Spleen (tissue), 11 donors: Measurements from ENCODE around the gene PCCA. TPM values are rescaled to one million over a fixed set of nuclear protein-coding genes. Genes with fewer than 3 reads are reported as not detected.

Experiments used
- DNase-seq: peaks from one replicate; pipeline ENCODE4 v3.0.0-alpha.2; 2020
- H3K27ac ChIP-seq, 8 donors: fragments of 200-600 bp; sonication (generic) in 7 of 8; 1 replicate in 4 of 8; 2 replicates in 4 of 8; pipeline versions ENCODE4 v1.5.0 to v1.8.0; 2016 to 2021; ENCODE audit warnings: inconsistent platforms in 4 of 8, mild to moderate bottlenecking in 4 of 8, moderate library complexity in 1 of 8
- H3K27me3 ChIP-seq, 7 donors: fragments of 200-600 bp; sonication (generic) in 6 of 7; replicated peaks in 1 of 7; 1 replicate in 4 of 7; 2 replicates in 3 of 7; pipeline versions ENCODE4 v1.5.0 to v1.8.0; 2016 to 2021; ENCODE audit warnings: inconsistent platforms in 3 of 7, mild to moderate bottlenecking in 1 of 7
- H3K36me3 ChIP-seq, 6 donors: fragments of 200-600 bp; sonication (generic) in 5 of 6; 1 replicate in 4 of 6; 2 replicates in 2 of 6; pipeline versions ENCODE4 v1.5.0 to v1.8.0; 2016 to 2021; ENCODE audit warnings: inconsistent platforms in 2 of 6
- H3K4me1 ChIP-seq, 6 donors: fragments of 200-600 bp; sonication (generic) in 5 of 6; 1 replicate in 3 of 6; 2 replicates in 3 of 6; pipeline versions ENCODE4 v1.5.0 to v1.8.0; 2016 to 2021; ENCODE audit warnings: inconsistent platforms in 3 of 6
- H3K4me3 ChIP-seq, 8 donors: fragments of 200-600 bp; sonication (generic) in 7 of 8; 1 replicate in 4 of 8; 2 replicates in 4 of 8; pipeline versions ENCODE4 v1.5.0 to v1.8.0; 2016 to 2021; ENCODE audit warnings: inconsistent platforms in 4 of 8, mild to moderate bottlenecking in 4 of 8, moderate library complexity in 2 of 8
- H3K9me3 ChIP-seq, 8 donors: fragments of 200-600 bp; sonication (generic) in 7 of 8; 1 replicate in 4 of 8; 2 replicates in 4 of 8; pipeline versions ENCODE4 v1.5.0 to v1.8.0; 2016 to 2021; ENCODE audit warnings: inconsistent platforms in 4 of 8
- CTCF ChIP-seq, 11 experiments: fragments of 200-600 bp in 7 of 11; fragments of 450-650 bp in 4 of 11; sonication (generic) in 4 of 11; IDR thresholded peaks in 8 of 11; conservative IDR thresholded peaks in 3 of 11; 1 replicate in 7 of 11; 2 replicates in 4 of 11; pipeline versions ENCODE4 v1.4.0 to v1.8.0; 2016 to 2021; ENCODE audit warnings: antibody characterized with exemption in 11 of 11, inconsistent platforms in 4 of 11, mild to moderate bottlenecking in 1 of 11
- POLR2A ChIP-seq, 3 donors: fragments of 450-650 bp; IDR thresholded peaks; one replicate each; pipeline ENCODE4 v1.5.1; 2017; ENCODE audit warnings: antibody characterized with exemption in 3 of 3, mild to moderate bottlenecking in 1 of 3
- POLR2AphosphoS5 ChIP-seq, 3 donors: sonication (generic); formaldehyde crosslinking; IDR thresholded peaks; one replicate each; pipeline ENCODE4 v1.5.1; 2017; ENCODE audit warnings: antibody characterized with exemption in 3 of 3
- WGBS, 5 donors: extraction: QIAGEN DNeasy Blood & Tissue Kit in 3 of 5; methylation state at CpG; one replicate each; pipeline versions ENCODE4 v1.1.5 to v1.1.7; 2013 to 2018; 5-methylcytosine and 5-hydroxymethylcytosine counted together
- intact Hi-C: fragments of 100-400 bp; cut with DNase I; formaldehyde crosslinking; loops from one replicate; pipeline ENCODE4 v1.15.0; 2023; ENCODE audit warnings: low total_unique reads
- polyA plus RNA-seq, 3 donors: library from polyadenylated mRNA; stranded (reverse); fragments of 200-250 nt; gene quantifications; one replicate each; pipeline ENCODE4 v1.2.1, GENCODE V29; 2013
- total RNA-seq, 7 donors: library from RNA; depleted of rRNA in 3 of 7; stranded (reverse); fragments of >200 nt in 3 of 7; fragmentation: NEBNext Ultra II Directional in 4 of 7; extraction: Animal tissue kit (Norgen Biotek cat#: 25700) in 4 of 7; gene quantifications; one replicate each; pipeline versions ENCODE4 v1.1.0 to v1.2.1, GENCODE V29; 2016 to 2021
- donor health status: healthy with polysubstance abuse.
- donor health status: DM: no; HTN: no; CAD: no; lungs with moderate emphysema.
- donor health status: DM: no; HTN: no; CAD: no.
- donor health status: Bipolar disorder and iron deficiency.
- donor health status: healthy.
- donor health status: DM: no; HTN: no; CAD: no.
- donor health status: DM: yes; HTN: yes; CAD: no.

PCCA gene
- total and polyA plus RNA-seq, 10 donors: 9.3 to 54.9 (median 43.9) TPM

- Histone ChIP-seq H3K4me3 (no peak overlapping the region), H3K36me3 (peaks cover 0 to 36% (median 6%) of the 10 kb centered on the region in 6 donors), H3K27me3 (no peaks in the 10 kb centered on the region), H3K27ac (no peak overlapping the region), H3K4me1 (peaks cover 0 to 28% (median 3%) of the 10 kb centered on the region in 6 donors), H3K9me3 (no peaks in the 10 kb centered on the region)
- WGBS, 5 donors: 85 to 95% (median 88%) methylated on average over 3 of the region's 3 CpGs
- intact Hi-C loops: no loop called here
- DNase-seq: no peak
- no peak for TF ChIP-seq POLR2A (IDR thresholded peaks at IDR 0.05)
- no peak for TF ChIP-seq POLR2AphosphoS5 (IDR thresholded peaks at IDR 0.05)
- TF ChIP-seq CTCF (IDR thresholded peaks at IDR 0.05 in 8 of 11, conservative IDR thresholded peaks at IDR 0.05 in 3 of 11): no peak
These were observed 20.1 kb downstream of the PCCA start for GRCh38 chr13:100108913-100109507.

- no peak overlapping the region for H3K4me3 ChIP-seq
- no peaks in the 10 kb centered on the region for H3K27me3 ChIP-seq
- H3K9me3 ChIP-seq: no peaks in the 10 kb centered on the region
- intact Hi-C loops: no loop called here
- H3K4me1 ChIP-seq: peaks cover 0 to 26% (median 3%) of the 10 kb centered on the region in 6 donors
- TF ChIP-seq CTCF (IDR thresholded peaks at IDR 0.05 in 8 of 11, conservative IDR thresholded peaks at IDR 0.05 in 3 of 11): no peak
- TF ChIP-seq POLR2AphosphoS5 (IDR thresholded peaks at IDR 0.05): no peak
- TF ChIP-seq POLR2A (IDR thresholded peaks at IDR 0.05): no peak
- 87 to 98% (median 94%) methylated on average over 2 of the region's 2 CpGs for WGBS, 5 donors
- H3K36me3 ChIP-seq: peaks cover 0 to 37% (median 7%) of the 10 kb centered on the region in 6 donors
- H3K27ac ChIP-seq: no peak overlapping the region
- no peak for DNase-seq
These were observed 21.4 kb downstream of the PCCA start for GRCh38 chr13:100110269-100110668.

- 90 to 97% (median 93%) methylated on average over 7 of the region's 7 CpGs for WGBS, 5 donors
These were observed 23.4 kb downstream of the PCCA start for GRCh38 chr13:100112186-100112838.

More at GRCh38 chr13:100112186-100112838, 23.4 kb downstream of the PCCA start:
- Histone ChIP-seq H3K4me3 (no peak overlapping the region), H3K27ac (no peak overlapping the region), H3K4me1 (peaks cover 0 to 18% (median 0%) of the 10 kb centered on the region in 6 donors), H3K27me3 (no peaks in the 10 kb centered on the region), H3K9me3 (no peaks in the 10 kb centered on the region), H3K36me3 (peaks cover 0 to 37% (median 7%) of the 10 kb centered on the region in 6 donors)
- DNase-seq: no peak
- intact Hi-C loops: no loop called here
- TF ChIP-seq POLR2AphosphoS5 (IDR thresholded peaks at IDR 0.05) (no peak), CTCF (IDR thresholded peaks at IDR 0.05 in 8 of 11, conservative IDR thresholded peaks at IDR 0.05 in 3 of 11) (no peak), POLR2A (IDR thresholded peaks at IDR 0.05) (no peak)
